ENCODE results near the gene KIAA0232. TPM values are rescaled to one million over a fixed set of nuclear protein-coding genes. Genes with fewer than 3 reads are reported as not detected.

The KIAA0232 gene
- total and polyA plus RNA-seq, 2 of the 8 experiments (the other 6 are each of a cell fraction or from before 2014, with no cell fraction given): 5.6 to 23.3 TPM

DNA sequence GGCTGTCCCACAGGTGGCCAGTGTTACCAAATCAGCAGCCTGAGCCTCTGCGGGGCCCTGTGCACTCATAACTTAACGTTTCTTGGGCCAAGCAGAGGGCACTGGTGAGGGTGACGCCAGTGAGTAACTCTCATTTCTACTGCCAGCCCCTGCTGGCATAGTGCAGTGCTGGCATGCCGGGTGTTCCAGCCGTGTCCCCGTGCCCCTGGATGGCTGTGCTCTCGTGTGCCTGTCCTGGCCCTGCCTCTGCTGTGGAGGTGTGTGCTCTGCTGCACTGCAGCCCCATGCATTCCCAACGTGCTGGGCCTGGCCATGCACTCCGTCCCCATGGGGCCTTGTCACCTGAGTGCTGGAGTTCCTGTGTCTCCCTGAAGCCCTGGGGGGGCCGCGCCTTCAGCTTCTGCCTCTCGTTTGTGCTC, 141.8 kb downstream of the KIAA0232 start (continued):
- TF ChIP-seq EP300 (IDR thresholded peaks at IDR 0.05; ENCODE audit: borderline replicate concordance in 1 of 2, low read depth in 2 of 2, low read length in 2 of 2): no peak

All from H1 (cell line).